ENCODE data around the gene MYH9.
"Not testable (repeated sequence)": the region's sequence is repeated elsewhere in the genome, so short reads cannot be mapped to it uniquely, and the experiment has no call there.

MYH9 gene

GRCh38 chr22:36387959-36388726, at the start of gene MYH9:
TSS of gene MYH9 (minus strand) at chr22:36387967. CDS start at chr22:36349236, 38,731 bp downstream.
- peak within 1 kb of the TSS; percentile 97 for H3K27ac ChIP-seq (ENCODE audit: low read depth, low read length)
- H3K36me3 ChIP-seq (ENCODE audit: control insufficient read depth in 5 of 5, insufficient read depth in 5 of 5, low read length in 5 of 5) = peaks cover 0 to 5% (median under 1%) of the 10 kb centered on the region in 5 donors
- no peaks in the 10 kb centered on the region for H3K27me3 ChIP-seq (ENCODE audit: control insufficient read depth in 5 of 5, insufficient read depth in 4 of 5, low read length in 5 of 5)
- H3K4me3 ChIP-seq (ENCODE audit: low read depth in 1 of 5, low read length in 5 of 5) = peak within 1 kb of the TSS; percentile 77 to 95 (median 89)
- no peaks in the 10 kb centered on the region for H3K9me3 ChIP-seq (ENCODE audit: control insufficient read depth in 5 of 5, low read length in 5 of 5)
- H3K9ac ChIP-seq (ENCODE audit: low read length in 5 of 5) = peak within 1 kb of the TSS; percentile 86 to 94 (median 91)
- H3K4me1 ChIP-seq (ENCODE audit: control insufficient read depth in 5 of 5, insufficient read depth in 5 of 5, low read length in 5 of 5) = peaks cover 4 to 40% (median 35%) of the 10 kb centered on the region in 5 donors

GRCh38 chr22:36435516-36436415, 48.0 kb upstream of the MYH9 start:
- Histone ChIP-seq H3K36me3 (ENCODE audit: control insufficient read depth in 5 of 5, insufficient read depth in 5 of 5, low read length in 5 of 5) (no peaks in the 10 kb centered on the region), H3K9me3 (ENCODE audit: control insufficient read depth in 5 of 5, low read length in 5 of 5) (no peaks in the 10 kb centered on the region), H3K4me1 (ENCODE audit: control insufficient read depth in 5 of 5, insufficient read depth in 5 of 5, low read length in 5 of 5) (peaks cover 0 to 2% (median 0%) of the 10 kb centered on the region in 5 donors), H3K9ac (ENCODE audit: low read length in 5 of 5) (no peak overlapping the region), H3K27me3 (ENCODE audit: control insufficient read depth in 5 of 5, insufficient read depth in 4 of 5, low read length in 5 of 5) (no peaks in the 10 kb centered on the region), H3K4me3 (ENCODE audit: low read depth in 1 of 5, low read length in 5 of 5) (no peak overlapping the region), H3K27ac (ENCODE audit: low read depth, low read length) (no peak overlapping the region)

DNA sequence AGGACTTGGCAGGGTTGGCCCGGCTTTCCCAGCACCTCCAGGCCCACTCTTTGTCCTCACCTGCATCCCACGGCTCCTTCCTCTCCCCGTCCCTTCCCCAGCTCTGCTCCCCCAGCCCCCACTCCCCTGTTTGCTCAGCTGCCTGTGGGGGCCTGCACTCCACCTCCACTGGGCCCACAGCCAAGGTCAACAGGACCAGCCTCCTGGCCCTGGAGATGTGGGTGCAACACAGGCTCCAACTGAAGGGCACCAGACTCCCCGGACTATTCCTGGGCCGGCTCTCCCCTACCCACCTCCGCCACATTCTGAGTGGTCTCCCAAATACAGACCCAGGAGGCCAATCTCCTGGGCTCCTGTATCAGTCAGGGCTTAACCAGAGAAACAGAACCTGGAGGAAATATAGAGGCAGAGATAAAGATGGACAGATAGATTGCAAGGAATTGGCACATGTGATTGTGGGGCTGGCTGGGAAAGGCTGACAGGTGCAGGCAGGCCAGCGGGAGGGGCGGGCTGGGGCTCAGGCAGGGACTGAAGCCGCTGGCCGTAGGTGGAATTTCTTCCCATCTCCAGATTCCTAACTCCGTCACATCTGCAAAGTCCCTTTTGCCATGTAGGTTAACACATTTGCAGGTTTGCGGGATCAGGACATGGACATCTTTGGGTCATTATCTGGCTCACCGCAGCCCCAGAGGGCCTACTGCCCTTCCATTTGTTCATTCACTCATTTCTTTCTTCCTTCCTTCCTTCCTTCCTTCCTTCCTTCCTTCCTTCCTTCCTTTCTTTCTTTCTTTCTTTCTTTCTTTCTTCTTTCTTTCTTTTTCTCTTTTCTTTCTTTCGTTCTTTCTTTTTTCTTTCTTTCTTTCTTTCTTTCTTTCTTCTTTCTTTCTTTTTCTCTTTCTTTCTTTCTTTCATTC, 45.8 kb upstream of the MYH9 start:
- Histone ChIP-seq H3K9me3 (ENCODE audit: control insufficient read depth in 5 of 5, low read length in 5 of 5) (no peaks in the 10 kb centered on the region), H3K27ac (ENCODE audit: low read depth, low read length) (no peak overlapping the region), H3K9ac (ENCODE audit: low read length in 5 of 5) (no peak overlapping the region), H3K27me3 (ENCODE audit: control insufficient read depth in 5 of 5, insufficient read depth in 4 of 5, low read length in 5 of 5) (no peaks in the 10 kb centered on the region), H3K4me1 (ENCODE audit: control insufficient read depth in 5 of 5, insufficient read depth in 5 of 5, low read length in 5 of 5) (no peaks in the 10 kb centered on the region), H3K4me3 (ENCODE audit: low read depth in 1 of 5, low read length in 5 of 5) (no peak overlapping the region), H3K36me3 (ENCODE audit: control insufficient read depth in 5 of 5, insufficient read depth in 5 of 5, low read length in 5 of 5) (no peaks in the 10 kb centered on the region)

- no peak overlapping the region for H3K27ac ChIP-seq (ENCODE audit: low read depth, low read length)
- H3K4me1 ChIP-seq (ENCODE audit: control insufficient read depth in 5 of 5, insufficient read depth in 5 of 5, low read length in 5 of 5) = no peaks in the 10 kb centered on the region
- H3K4me3 ChIP-seq (ENCODE audit: low read depth in 1 of 5, low read length in 5 of 5) = no peak overlapping the region
- no peak overlapping the region for H3K9ac ChIP-seq (ENCODE audit: low read length in 5 of 5)
- H3K9me3 ChIP-seq (ENCODE audit: control insufficient read depth in 5 of 5, low read length in 5 of 5) = no peaks in the 10 kb centered on the region
- H3K36me3 ChIP-seq (ENCODE audit: control insufficient read depth in 5 of 5, insufficient read depth in 5 of 5, low read length in 5 of 5) = no peaks in the 10 kb centered on the region
- no peaks in the 10 kb centered on the region for H3K27me3 ChIP-seq (ENCODE audit: control insufficient read depth in 5 of 5, insufficient read depth in 4 of 5, low read length in 5 of 5)
Measured at GRCh38 chr22:36432592-36433317, 45.0 kb upstream of the MYH9 start.

DNA sequence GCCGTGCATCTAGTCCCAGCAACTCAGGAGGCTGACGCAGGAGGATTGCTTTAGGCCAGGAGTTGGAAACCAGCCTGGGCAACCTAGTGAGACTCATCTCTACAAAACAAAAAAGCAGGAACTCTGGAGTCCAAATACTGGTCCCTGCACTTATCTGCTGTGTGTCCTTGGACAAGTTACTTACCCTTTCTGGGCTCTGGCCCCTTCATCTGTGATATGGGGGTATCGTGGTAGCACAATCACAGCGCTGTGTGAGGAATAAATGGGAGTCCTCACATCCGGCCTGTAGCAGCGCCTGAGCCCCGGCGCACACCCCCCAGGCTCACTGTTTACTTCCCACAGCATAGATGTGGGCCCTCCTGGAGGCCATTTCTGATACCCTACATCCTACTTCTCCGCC, 44.2 kb upstream of the MYH9 start:
- H3K4me1 ChIP-seq (ENCODE audit: control insufficient read depth in 5 of 5, insufficient read depth in 5 of 5, low read length in 5 of 5) = no peaks in the 10 kb centered on the region

DNA sequence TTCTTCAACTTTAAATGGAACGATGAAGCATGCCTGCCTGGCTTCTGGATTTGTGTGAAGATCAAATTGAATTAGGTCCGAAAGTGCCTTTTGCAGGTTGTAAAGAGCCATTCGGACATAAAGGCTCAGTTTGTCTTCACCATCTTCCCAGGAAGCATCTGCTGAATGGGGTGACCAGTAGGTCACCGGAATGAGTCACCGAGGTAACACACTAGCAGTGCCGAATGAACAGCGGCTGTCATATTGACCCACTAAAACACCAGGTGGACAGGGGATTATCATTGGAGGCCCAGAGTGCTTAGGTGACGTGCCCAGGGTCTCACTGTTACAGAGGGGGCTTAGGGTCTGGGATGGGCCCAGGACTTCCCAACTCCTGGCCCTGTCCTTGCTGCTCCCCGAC, 43.1 kb upstream of the MYH9 start:
- Histone ChIP-seq H3K27me3 (ENCODE audit: control insufficient read depth in 5 of 5, insufficient read depth in 4 of 5, low read length in 5 of 5) (no peaks in the 10 kb centered on the region), H3K4me3 (ENCODE audit: low read depth in 1 of 5, low read length in 5 of 5) (no peak overlapping the region), H3K27ac (ENCODE audit: low read depth, low read length) (no peak overlapping the region), H3K4me1 (ENCODE audit: control insufficient read depth in 5 of 5, insufficient read depth in 5 of 5, low read length in 5 of 5) (peaks cover 0 to 10% (median 10%) of the 10 kb centered on the region in 5 donors), H3K9me3 (ENCODE audit: control insufficient read depth in 5 of 5, low read length in 5 of 5) (no peaks in the 10 kb centered on the region), H3K9ac (ENCODE audit: low read length in 5 of 5) (no peak overlapping the region), H3K36me3 (ENCODE audit: control insufficient read depth in 5 of 5, insufficient read depth in 5 of 5, low read length in 5 of 5) (no peaks in the 10 kb centered on the region)

More for the DNA sequence above, 44.2 kb upstream of the MYH9 start:
- Histone ChIP-seq H3K4me3 (ENCODE audit: low read depth in 1 of 5, low read length in 5 of 5) (no peak overlapping the region), H3K36me3 (ENCODE audit: control insufficient read depth in 5 of 5, insufficient read depth in 5 of 5, low read length in 5 of 5) (no peaks in the 10 kb centered on the region), H3K27ac (ENCODE audit: low read depth, low read length) (no peak overlapping the region), H3K9me3 (ENCODE audit: control insufficient read depth in 5 of 5, low read length in 5 of 5) (no peaks in the 10 kb centered on the region), H3K27me3 (ENCODE audit: control insufficient read depth in 5 of 5, insufficient read depth in 4 of 5, low read length in 5 of 5) (no peaks in the 10 kb centered on the region), H3K9ac (ENCODE audit: low read length in 5 of 5) (no peak overlapping the region)

DNA sequence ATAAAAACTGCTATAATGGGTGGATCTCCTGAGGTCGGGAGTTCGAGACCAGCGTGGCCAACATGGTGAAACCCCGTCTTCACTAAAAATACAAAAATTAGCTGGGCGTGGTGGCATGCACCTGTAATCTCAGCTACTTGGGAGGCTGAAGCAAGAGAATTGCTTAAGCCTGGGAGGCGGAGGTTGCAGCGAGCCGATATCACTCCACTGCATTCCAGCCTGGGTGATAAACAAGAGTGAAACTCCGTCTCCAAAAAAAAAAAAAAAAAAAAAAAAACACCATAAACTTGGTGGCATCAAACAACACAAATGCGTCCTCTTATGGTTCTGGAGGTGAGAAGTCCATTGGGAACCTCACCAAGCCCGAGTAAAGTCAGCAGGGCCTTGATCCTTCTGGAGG, 40.2 kb upstream of the MYH9 start:
- H3K36me3 ChIP-seq (ENCODE audit: control insufficient read depth in 5 of 5, insufficient read depth in 5 of 5, low read length in 5 of 5); H3K27me3 ChIP-seq (ENCODE audit: control insufficient read depth in 5 of 5, insufficient read depth in 4 of 5, low read length in 5 of 5); H3K4me3 ChIP-seq (ENCODE audit: low read depth in 1 of 5, low read length in 5 of 5); H3K27ac ChIP-seq (ENCODE audit: low read depth, low read length); H3K9ac ChIP-seq (ENCODE audit: low read length in 5 of 5); H3K9me3 ChIP-seq (ENCODE audit: control insufficient read depth in 5 of 5, low read length in 5 of 5): not testable (repeated sequence)
- H3K4me1 ChIP-seq (ENCODE audit: control insufficient read depth in 5 of 5, insufficient read depth in 5 of 5, low read length in 5 of 5) = peaks cover 0 to 12% (median 10%) of the 10 kb centered on the region in 5 donors

DNA sequence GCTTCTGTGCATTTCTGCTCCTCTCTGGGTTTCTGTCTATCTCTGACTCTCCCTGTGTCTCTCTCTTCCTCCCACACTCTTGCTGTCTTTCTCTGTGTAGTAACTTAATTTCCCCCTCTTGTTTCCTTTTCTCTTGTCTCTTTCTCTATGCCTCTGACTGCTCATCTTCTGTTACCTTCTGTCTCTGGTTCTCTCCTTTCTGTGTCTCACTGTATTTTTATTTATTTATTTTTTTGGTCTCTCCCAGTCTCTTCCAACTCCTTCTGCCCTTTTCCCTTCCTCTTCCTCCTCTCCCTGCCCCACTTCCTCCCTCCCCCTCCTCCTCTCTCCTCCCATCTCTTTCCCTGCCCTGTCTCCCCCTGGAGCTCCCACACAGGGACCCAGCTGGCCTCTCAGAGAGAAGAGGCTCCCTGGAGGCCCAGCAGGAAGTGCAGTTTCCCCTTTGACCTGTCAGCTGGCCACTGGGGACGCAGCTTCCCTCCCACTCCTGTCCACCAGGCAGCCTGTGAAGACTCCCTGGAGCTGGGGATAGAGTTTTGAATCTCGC, 38.3 kb upstream of the MYH9 start:
- no peaks in the 10 kb centered on the region for H3K9me3 ChIP-seq (ENCODE audit: control insufficient read depth in 5 of 5, low read length in 5 of 5)
- H3K9ac ChIP-seq (ENCODE audit: low read length in 5 of 5) = peak overlapping the region in 1 of 5 donors; percentile 14
- H3K27me3 ChIP-seq (ENCODE audit: control insufficient read depth in 5 of 5, insufficient read depth in 4 of 5, low read length in 5 of 5) = no peaks in the 10 kb centered on the region
- H3K27ac ChIP-seq (ENCODE audit: low read depth, low read length) = no peak overlapping the region
- no peaks in the 10 kb centered on the region for H3K36me3 ChIP-seq (ENCODE audit: control insufficient read depth in 5 of 5, insufficient read depth in 5 of 5, low read length in 5 of 5)
- no peak overlapping the region for H3K4me3 ChIP-seq (ENCODE audit: low read depth in 1 of 5, low read length in 5 of 5)
- peaks cover 0 to 17% (median 10%) of the 10 kb centered on the region in 5 donors for H3K4me1 ChIP-seq (ENCODE audit: control insufficient read depth in 5 of 5, insufficient read depth in 5 of 5, low read length in 5 of 5)

Data from subcutaneous abdominal adipose tissue (tissue), 5 donors.